ENCODE data around the gene TRIM24. TPM values are rescaled to one million over a fixed set of nuclear protein-coding genes. Genes with fewer than 3 reads are reported as not detected.

The TRIM24 gene
- total RNA-seq, 2 experiments from 2014 or later: 14.1 to 16.0 TPM

- intact Hi-C loops (cut with DNase I, micrococcal nuclease): no loop called here
- ATAC-seq (ENCODE audit: poor library complexity) (no peak), DNase-seq (no peak)
- no peak overlapping the region for H3K4me3 Mint-ChIP-seq
- no peaks in the 10 kb centered on the region for H3K27me3 Mint-ChIP-seq
- Histone ChIP-seq H3K4me3 (ENCODE audit: low read length) (no peak overlapping the region), H3K4me1 (ENCODE audit: insufficient read depth, low read length) (no peaks in the 10 kb centered on the region), H3K27me3 (ENCODE audit: control insufficient read depth in 1 of 2, insufficient read depth in 2 of 2, low read length in 2 of 2) (no peaks in the 10 kb centered on the region), H3K9me3 (ENCODE audit: control insufficient read depth in 1 of 2, insufficient read depth in 1 of 2, low read length in 2 of 2) (peaks cover 0 to 8% of the 10 kb centered on the region in 2 experiments), H3K27ac (ENCODE audit: low read depth in 1 of 2, low read length in 2 of 2) (no peak overlapping the region), H3K36me3 (ENCODE audit: insufficient read depth, low read length) (peaks cover 32% of the 10 kb centered on the region)
- ChIA-PET CTCF (no interaction called here), POLR2A (no interaction called here)
- H3K4me1 Mint-ChIP-seq (ENCODE audit: low read depth): peaks cover 11% of the 10 kb centered on the region
- H3K36me3 Mint-ChIP-seq (ENCODE audit: low read depth): peaks cover 92% of the 10 kb centered on the region
- TF ChIP-seq, protein P1, sequence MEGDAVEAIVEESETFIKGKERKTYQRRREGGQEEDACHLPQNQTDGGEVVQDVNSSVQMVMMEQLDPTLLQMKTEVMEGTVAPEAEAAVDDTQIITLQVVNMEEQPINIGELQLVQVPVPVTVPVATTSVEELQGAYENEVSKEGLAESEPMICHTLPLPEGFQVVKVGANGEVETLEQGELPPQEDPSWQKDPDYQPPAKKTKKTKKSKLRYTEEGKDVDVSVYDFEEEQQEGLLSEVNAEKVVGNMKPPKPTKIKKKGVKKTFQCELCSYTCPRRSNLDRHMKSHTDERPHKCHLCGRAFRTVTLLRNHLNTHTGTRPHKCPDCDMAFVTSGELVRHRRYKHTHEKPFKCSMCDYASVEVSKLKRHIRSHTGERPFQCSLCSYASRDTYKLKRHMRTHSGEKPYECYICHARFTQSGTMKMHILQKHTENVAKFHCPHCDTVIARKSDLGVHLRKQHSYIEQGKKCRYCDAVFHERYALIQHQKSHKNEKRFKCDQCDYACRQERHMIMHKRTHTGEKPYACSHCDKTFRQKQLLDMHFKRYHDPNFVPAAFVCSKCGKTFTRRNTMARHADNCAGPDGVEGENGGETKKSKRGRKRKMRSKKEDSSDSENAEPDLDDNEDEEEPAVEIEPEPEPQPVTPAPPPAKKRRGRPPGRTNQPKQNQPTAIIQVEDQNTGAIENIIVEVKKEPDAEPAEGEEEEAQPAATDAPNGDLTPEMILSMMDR (IDR thresholded peaks at IDR 0.05): no peak
- no peaks in the 10 kb centered on the region for H3K9me3 Mint-ChIP-seq
- H3K27ac Mint-ChIP-seq: no peak overlapping the region
These were observed 78.5 kb downstream of the TRIM24 start for GRCh38 chr7:138538518-138538917.

GRCh38 chr7:138538997-138539644 lies 79.1 kb downstream of the TRIM24 start:
- peaks cover 92% of the 10 kb centered on the region for H3K36me3 Mint-ChIP-seq (ENCODE audit: low read depth)
- peaks cover 32% of the 10 kb centered on the region for H3K36me3 ChIP-seq (ENCODE audit: insufficient read depth, low read length)

DNA sequence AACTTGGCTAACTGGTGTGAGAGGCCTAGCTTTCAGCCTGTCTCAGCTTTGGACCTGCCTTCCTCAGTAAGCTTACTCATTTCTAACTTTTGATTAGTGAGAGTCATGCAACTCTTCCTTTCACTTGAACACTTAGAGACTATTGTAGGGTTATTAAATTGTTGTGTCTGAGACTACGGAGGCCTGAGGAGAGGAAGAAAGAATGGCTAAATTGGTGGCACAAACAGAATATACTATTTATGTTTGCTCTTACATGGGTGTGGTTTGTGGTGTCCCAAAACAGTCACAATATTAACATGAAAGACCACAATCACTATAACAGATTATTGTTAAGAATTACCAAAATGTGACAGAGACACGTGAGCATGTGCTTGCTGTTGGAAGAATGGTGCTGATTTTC lies 82.1 kb downstream of the TRIM24 start:
- no peaks in the 10 kb centered on the region for H3K27me3 ChIP-seq (ENCODE audit: control insufficient read depth in 1 of 2, insufficient read depth in 2 of 2, low read length in 2 of 2)
- H3K4me3 ChIP-seq (ENCODE audit: low read length): no peak overlapping the region
- H3K4me3 Mint-ChIP-seq: no peak overlapping the region
- H3K27me3 Mint-ChIP-seq: no peaks in the 10 kb centered on the region
- ATAC-seq (ENCODE audit: poor library complexity) (no peak), DNase-seq (no peak)
- intact Hi-C loops (cut with DNase I, micrococcal nuclease): no loop called here
- ChIA-PET CTCF (no interaction called here), POLR2A (interaction anchor here (0.6 kb wide), 1 partner anchor 60 kb away, joined by 3 read pairs; no protein-coding TSS in a partner anchor)
- no peak overlapping the region for H3K27ac ChIP-seq (ENCODE audit: low read depth in 1 of 2, low read length in 2 of 2)
- peaks cover 47% of the 10 kb centered on the region for H3K36me3 ChIP-seq (ENCODE audit: insufficient read depth, low read length)
- H3K27ac Mint-ChIP-seq: no peak overlapping the region
- H3K36me3 Mint-ChIP-seq (ENCODE audit: low read depth): peaks cover 94% of the 10 kb centered on the region
- no peaks in the 10 kb centered on the region for H3K9me3 ChIP-seq (ENCODE audit: control insufficient read depth in 1 of 2, insufficient read depth in 1 of 2, low read length in 2 of 2)
- peaks cover 11% of the 10 kb centered on the region for H3K9me3 Mint-ChIP-seq
- TF ChIP-seq, protein P1 (IDR thresholded peaks at IDR 0.05): no peak
- no peaks in the 10 kb centered on the region for H3K4me1 ChIP-seq (ENCODE audit: insufficient read depth, low read length)
- H3K4me1 Mint-ChIP-seq (ENCODE audit: low read depth): peaks cover 11% of the 10 kb centered on the region

More at GRCh38 chr7:138538997-138539644, 79.1 kb downstream of the TRIM24 start:
- intact Hi-C loops (cut with DNase I, micrococcal nuclease): no loop called here
- H3K4me1 ChIP-seq (ENCODE audit: insufficient read depth, low read length): no peaks in the 10 kb centered on the region
- no peak overlapping the region for H3K4me3 Mint-ChIP-seq
- POLR2A ChIA-PET: no interaction called here
- CTCF ChIA-PET: no interaction called here
- no peak overlapping the region for H3K4me3 ChIP-seq (ENCODE audit: low read length)
- TF ChIP-seq, protein P1 (IDR thresholded peaks at IDR 0.05): no peak
- H3K4me1 Mint-ChIP-seq (ENCODE audit: low read depth): peaks cover 11% of the 10 kb centered on the region
- DNase-seq: no peak
- H3K27ac Mint-ChIP-seq: no peak overlapping the region
- H3K27ac ChIP-seq (ENCODE audit: low read depth in 1 of 2, low read length in 2 of 2): no peak overlapping the region
- no peaks in the 10 kb centered on the region for H3K27me3 Mint-ChIP-seq
- H3K9me3 Mint-ChIP-seq: no peaks in the 10 kb centered on the region
- ATAC-seq (ENCODE audit: poor library complexity): no peak
- peaks cover 0 to 8% of the 10 kb centered on the region in 2 experiments for H3K9me3 ChIP-seq (ENCODE audit: control insufficient read depth in 1 of 2, insufficient read depth in 1 of 2, low read length in 2 of 2)
- H3K27me3 ChIP-seq (ENCODE audit: control insufficient read depth in 1 of 2, insufficient read depth in 2 of 2, low read length in 2 of 2): no peaks in the 10 kb centered on the region
